Measurements from ENCODE around the gene FBXO46. TPM values are rescaled to one million over a fixed set of nuclear protein-coding genes. Genes with fewer than 3 reads are reported as not detected.

FBXO46 gene
- total RNA-seq, 1 experiment from 2014 or later = 12.8 TPM

DNA sequence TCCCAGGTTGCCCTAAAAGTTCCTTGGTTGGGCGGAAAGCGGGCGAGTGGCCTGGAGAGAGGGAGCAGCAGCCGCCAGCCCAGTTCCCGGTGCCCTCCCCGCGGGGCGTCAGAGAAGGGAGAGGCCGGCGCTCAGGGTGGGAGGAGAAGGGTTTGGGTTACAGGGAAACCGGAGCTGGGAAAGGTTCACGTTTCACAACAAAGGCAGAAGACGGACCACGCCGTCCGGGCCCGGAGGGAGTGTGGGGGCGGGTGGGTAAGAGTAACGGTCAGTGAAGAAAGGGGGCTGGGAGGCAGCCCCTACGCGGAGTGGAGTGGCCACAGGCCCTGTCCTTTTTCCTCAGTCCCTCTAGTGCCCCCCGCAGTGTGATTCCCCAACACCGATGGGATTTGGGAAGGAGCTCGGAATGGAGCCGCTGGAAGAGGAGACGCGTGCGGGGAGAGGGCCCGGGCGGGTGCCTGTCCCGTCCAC is 36.7 kb upstream of the FBXO46 start:
- BruUV-seq (replicated peaks) = no TSS peak
- Histone ChIP-seq H3K9me3 (ENCODE audit: low read length) (no peaks in the 10 kb centered on the region), H4K20me1 (ENCODE audit: low read length) (no peaks in the 10 kb centered on the region), H3K9me2 (replicated peaks; ENCODE audit: low read length) (no peaks in the 10 kb centered on the region), H2AFZ (ENCODE audit: low read length) (peak overlapping the region; percentile 72), H3K27me3 (ENCODE audit: low read length) (no peaks in the 10 kb centered on the region), H3F3A (ENCODE audit: low read length, unreplicated experiment) (no peaks in the 10 kb centered on the region), H3K4me3 (ENCODE audit: low read length) (peak overlapping the region; percentile 97), H3K36me3 (ENCODE audit: low read depth, low read length) (no peaks in the 10 kb centered on the region), H3K9ac (ENCODE audit: low read length) (peak overlapping the region; percentile 74), H3K4me2 (ENCODE audit: low read length) (peak overlapping the region; percentile 95), H3K4me1 (ENCODE audit: insufficient read depth, low read length) (peaks cover 28% of the 10 kb centered on the region; the same call in 1 of the 2 replicates), H3K27ac (ENCODE audit: low read length) (peak overlapping the region; percentile 56), H3K79me2 (ENCODE audit: low read length) (no peaks in the 10 kb centered on the region)
- peak; percentile 75 for DNase-seq
- ATAC-seq = peak; percentile 14
- ChIA-PET CTCF (interaction anchor here (1.3 kb wide), 1 partner anchor 12 kb away, joined by 4 read pairs; no protein-coding TSS in a partner anchor), POLR2A (ENCODE audit: unreplicated experiment) (interaction anchor here (0.6 to 0.8 kb wide), 2 partner anchors 51 to 60 kb away, joined by 3 to 5 read pairs; no protein-coding TSS in a partner anchor)
- TF ChIP-seq, protein P1, sequence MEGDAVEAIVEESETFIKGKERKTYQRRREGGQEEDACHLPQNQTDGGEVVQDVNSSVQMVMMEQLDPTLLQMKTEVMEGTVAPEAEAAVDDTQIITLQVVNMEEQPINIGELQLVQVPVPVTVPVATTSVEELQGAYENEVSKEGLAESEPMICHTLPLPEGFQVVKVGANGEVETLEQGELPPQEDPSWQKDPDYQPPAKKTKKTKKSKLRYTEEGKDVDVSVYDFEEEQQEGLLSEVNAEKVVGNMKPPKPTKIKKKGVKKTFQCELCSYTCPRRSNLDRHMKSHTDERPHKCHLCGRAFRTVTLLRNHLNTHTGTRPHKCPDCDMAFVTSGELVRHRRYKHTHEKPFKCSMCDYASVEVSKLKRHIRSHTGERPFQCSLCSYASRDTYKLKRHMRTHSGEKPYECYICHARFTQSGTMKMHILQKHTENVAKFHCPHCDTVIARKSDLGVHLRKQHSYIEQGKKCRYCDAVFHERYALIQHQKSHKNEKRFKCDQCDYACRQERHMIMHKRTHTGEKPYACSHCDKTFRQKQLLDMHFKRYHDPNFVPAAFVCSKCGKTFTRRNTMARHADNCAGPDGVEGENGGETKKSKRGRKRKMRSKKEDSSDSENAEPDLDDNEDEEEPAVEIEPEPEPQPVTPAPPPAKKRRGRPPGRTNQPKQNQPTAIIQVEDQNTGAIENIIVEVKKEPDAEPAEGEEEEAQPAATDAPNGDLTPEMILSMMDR (conservative IDR thresholded peaks at IDR 0.05; ENCODE audit: low read depth, low read length) = no peak
- TF ChIP-seq EZH2phosphoT487 (IDR thresholded peaks at IDR 0.05; ENCODE audit: borderline replicate concordance, low read length) (no peak), EZH2 (IDR thresholded peaks at IDR 0.05; ENCODE audit: low read length, unreplicated experiment) (no peak)
- intact Hi-C loops (cut with micrococcal nuclease) = no loop called here

DNA sequence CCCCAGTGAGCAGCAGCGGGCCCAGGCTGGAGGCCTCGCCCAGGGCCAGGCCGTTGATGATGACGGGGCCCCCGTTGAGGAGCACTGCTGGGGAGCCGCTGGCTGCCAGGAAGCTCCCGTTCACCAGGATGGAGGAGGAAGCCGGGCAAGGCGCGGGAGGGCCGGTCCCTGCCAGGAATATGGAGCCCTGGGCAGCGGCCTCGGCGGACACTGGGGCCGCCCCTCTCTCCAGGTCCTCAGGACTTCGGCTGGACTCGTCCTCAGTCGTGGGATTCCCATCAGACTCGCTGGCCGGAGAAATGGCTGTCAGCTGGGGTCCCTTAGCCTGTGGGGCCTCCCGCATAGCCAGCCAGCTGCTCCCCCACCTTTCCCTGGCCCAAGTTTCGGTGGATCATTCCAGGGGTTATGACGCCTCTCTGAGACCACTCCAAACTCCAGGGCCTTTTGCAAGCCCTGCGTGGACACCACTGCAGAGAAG is 36.2 kb upstream of the FBXO46 start:
- H3F3A ChIP-seq (ENCODE audit: low read length, unreplicated experiment) = no peaks in the 10 kb centered on the region
- no peaks in the 10 kb centered on the region for H3K9me2 ChIP-seq (replicated peaks; ENCODE audit: low read length)
- CTCF ChIA-PET = interaction anchor here (1.3 kb wide), 1 partner anchor 12 kb away, joined by 4 read pairs; no protein-coding TSS in a partner anchor
- TSS peak; percentile 78 for BruUV-seq (replicated peaks)
- no peaks in the 10 kb centered on the region for H3K36me3 ChIP-seq (ENCODE audit: low read depth, low read length)
- peak overlapping the region; percentile 64 for H2AFZ ChIP-seq (ENCODE audit: low read length)
- ATAC-seq = no peak
- no peaks in the 10 kb centered on the region for H4K20me1 ChIP-seq (ENCODE audit: low read length)
- no peak for DNase-seq
- POLR2A ChIA-PET (ENCODE audit: unreplicated experiment) = interaction anchor here (0.6 to 0.8 kb wide), 2 partner anchors 50 to 60 kb away, joined by 3 to 5 read pairs; no protein-coding TSS in a partner anchor
- peak overlapping the region; percentile 97 for H3K4me3 ChIP-seq (ENCODE audit: low read length)
- H3K4me1 ChIP-seq (ENCODE audit: insufficient read depth, low read length) = peaks cover 23% of the 10 kb centered on the region; the same call in 1 of the 2 replicates
- no peak for TF ChIP-seq EZH2 (IDR thresholded peaks at IDR 0.05; ENCODE audit: low read length, unreplicated experiment)
- TF ChIP-seq, protein P1 (conservative IDR thresholded peaks at IDR 0.05; ENCODE audit: low read depth, low read length) = no peak
- TF ChIP-seq EZH2phosphoT487 (IDR thresholded peaks at IDR 0.05; ENCODE audit: borderline replicate concordance, low read length) = no peak
- H3K4me2 ChIP-seq (ENCODE audit: low read length) = peak overlapping the region; percentile 95
- H3K9me3 ChIP-seq (ENCODE audit: low read length) = no peaks in the 10 kb centered on the region
- no peaks in the 10 kb centered on the region for H3K79me2 ChIP-seq (ENCODE audit: low read length)
- H3K27ac ChIP-seq (ENCODE audit: low read length) = peak overlapping the region; percentile 56
- intact Hi-C loops (cut with micrococcal nuclease) = no loop called here
- H3K27me3 ChIP-seq (ENCODE audit: low read length) = no peaks in the 10 kb centered on the region
- peak overlapping the region; percentile 74 for H3K9ac ChIP-seq (ENCODE audit: low read length)

DNA sequence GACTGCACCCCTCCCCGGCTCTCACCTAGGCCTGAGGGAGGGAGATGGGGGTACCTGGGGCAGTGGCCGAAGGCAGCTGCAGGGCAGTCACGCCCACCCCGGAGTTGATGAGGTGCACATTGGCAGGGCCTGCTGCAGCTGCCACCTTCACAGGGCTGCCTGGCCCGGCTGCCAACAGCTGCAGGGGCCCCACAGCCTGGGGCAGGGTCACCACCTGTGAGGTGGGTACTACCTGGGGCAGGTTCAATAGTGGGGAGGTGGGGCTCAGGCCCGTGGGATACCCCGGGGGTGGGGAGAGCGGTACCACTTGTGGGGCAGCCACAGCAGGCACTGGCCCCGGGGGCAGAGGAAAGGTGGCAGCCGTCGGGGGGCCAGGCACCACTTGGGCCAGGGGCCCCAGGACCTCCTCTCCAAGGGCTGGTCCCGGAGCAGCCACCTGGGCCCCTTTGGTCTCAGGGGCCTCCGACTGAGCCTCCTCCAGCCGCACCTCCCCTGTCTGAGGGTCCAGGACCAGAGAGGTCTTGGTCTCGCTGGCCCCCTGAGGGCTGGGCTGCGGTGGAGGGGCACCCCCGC is 35.7 kb upstream of the FBXO46 start:
- ChIA-PET CTCF (no interaction called here), POLR2A (ENCODE audit: unreplicated experiment) (no interaction called here)
- H3K79me2 ChIP-seq (ENCODE audit: low read length) = no peaks in the 10 kb centered on the region
- no peaks in the 10 kb centered on the region for H4K20me1 ChIP-seq (ENCODE audit: low read length)
- BruUV-seq (replicated peaks) = no TSS peak
- no peak for ATAC-seq
- no peaks in the 10 kb centered on the region for H3K27me3 ChIP-seq (ENCODE audit: low read length)
- H3K4me1 ChIP-seq (ENCODE audit: insufficient read depth, low read length) = peaks cover 18% of the 10 kb centered on the region; the same call in 1 of the 2 replicates
- peak overlapping the region; percentile 95 for H3K4me2 ChIP-seq (ENCODE audit: low read length)
- TF ChIP-seq, protein P1 (conservative IDR thresholded peaks at IDR 0.05; ENCODE audit: low read depth, low read length) = no peak
- TF ChIP-seq EZH2 (IDR thresholded peaks at IDR 0.05; ENCODE audit: low read length, unreplicated experiment) (no peak), EZH2phosphoT487 (IDR thresholded peaks at IDR 0.05; ENCODE audit: borderline replicate concordance, low read length) (no peak)
- intact Hi-C loops (cut with micrococcal nuclease) = no loop called here
- H2AFZ ChIP-seq (ENCODE audit: low read length) = peak overlapping the region; percentile 64; the same call in 1 of the 2 replicates
- H3K36me3 ChIP-seq (ENCODE audit: low read depth, low read length) = no peaks in the 10 kb centered on the region
- no peak for DNase-seq
- H3K9me3 ChIP-seq (ENCODE audit: low read length) = no peaks in the 10 kb centered on the region
- H3F3A ChIP-seq (ENCODE audit: low read length, unreplicated experiment) = no peaks in the 10 kb centered on the region
- peak overlapping the region; percentile 74 for H3K9ac ChIP-seq (ENCODE audit: low read length)
- no peak overlapping the region for H3K27ac ChIP-seq (ENCODE audit: low read length)
- peak overlapping the region; percentile 97 for H3K4me3 ChIP-seq (ENCODE audit: low read length)
- H3K9me2 ChIP-seq (replicated peaks; ENCODE audit: low read length) = no peaks in the 10 kb centered on the region
